WTC11 (cell line): ENCODE data around the gene MBNL1. TPM values are rescaled to one million over a fixed set of nuclear protein-coding genes. Genes with fewer than 3 reads are reported as not detected.

ENCODE experiments used
- ATAC-seq: fragments of 200-7000 bp; cut with Tn5 transposase; 2 replicates; pipeline ENCODE4 v1.10.0; 2021; ENCODE audit warnings: mild to moderate bottlenecking, moderate library complexity
- CTCF ChIA-PET: fragments of 300-600 bp; sonication (Branson Sonifier 250); formaldehyde crosslinking; loops from one replicate; lab custom pipeline; 2021; ENCODE audit warnings: antibody characterized with exemption; lab: Charles Lee
- POLR2A ChIA-PET: fragments of 350-600 bp; sonication (Branson Sonifier 250); formaldehyde crosslinking; loops from one replicate; lab custom pipeline; 2021; ENCODE audit warnings: antibody characterized with exemption; lab: Charles Lee
- DNase-seq: peaks from one replicate; pipeline ENCODE4 v3.0.0; 2021; ENCODE audit warnings: low spot score
- H3K27ac Mint-ChIP-seq: 2 replicates; pipeline ENCODE4 v1.8.0; 2021; ENCODE audit warnings: mixed read lengths
- H3K27me3 Mint-ChIP-seq: 2 replicates; pipeline ENCODE4 v1.8.0; 2021; ENCODE audit warnings: low read depth, mild to moderate bottlenecking, moderate library complexity, mixed read lengths
- H3K36me3 Mint-ChIP-seq: 2 replicates; pipeline ENCODE4 v1.8.0; 2021; ENCODE audit warnings: mixed read lengths
- H3K4me1 Mint-ChIP-seq: 2 replicates; pipeline ENCODE4 v1.8.0; 2022; ENCODE audit warnings: mixed read lengths
- H3K4me3 Mint-ChIP-seq: 2 replicates; pipeline ENCODE4 v1.8.0; 2021; ENCODE audit warnings: mild to moderate bottlenecking, moderate library complexity, mixed read lengths
- H3K9me3 Mint-ChIP-seq: 2 replicates; pipeline ENCODE4 v1.8.0; 2021; ENCODE audit warnings: mixed read lengths
- ATF1 ChIP-seq: sonication (generic); formaldehyde crosslinking; IDR thresholded peaks from 2 replicates; pipeline ENCODE4 v1.8.1; 2023; ENCODE audit warnings: mild to moderate bottlenecking, moderate library complexity, missing genetic modification reagents
- ATF6 ChIP-seq: sonication (generic); formaldehyde crosslinking; IDR thresholded peaks from 2 replicates; pipeline ENCODE4 v1.8.1; 2023; ENCODE audit warnings: mild to moderate bottlenecking, missing genetic modification reagents
- CTCF ChIP-seq: fragments of 200-600 bp; IDR thresholded peaks from 2 replicates; pipeline ENCODE4 v1.8.0; 2022; ENCODE audit warnings: antibody characterized with exemption
- ESRRA ChIP-seq: sonication (generic); formaldehyde crosslinking; IDR thresholded peaks from 2 replicates; pipeline ENCODE4 v1.8.1; 2022; ENCODE audit warnings: mild to moderate bottlenecking, missing genetic modification reagents, borderline replicate concordance
- FOXJ3 ChIP-seq: sonication (generic); formaldehyde crosslinking; IDR thresholded peaks from 2 replicates; pipeline ENCODE4 v1.9.0; 2021; ENCODE audit warnings: missing genetic modification reagents, mild to moderate bottlenecking, borderline replicate concordance
- GRHL2 ChIP-seq: fragments of 250-450 bp; sonication (Bioruptor Pico); IDR thresholded peaks from 2 replicates; pipeline ENCODE4 v1.8.0; 2022; ENCODE audit warnings: mild to moderate bottlenecking, moderate library complexity; ENCODE audit not compliant: insufficient replicate concordance, severe bottlenecking
- HMGA2 ChIP-seq: fragments of 250-450 bp; sonication (Bioruptor Pico); IDR thresholded peaks from 2 replicates; pipeline ENCODE4 v1.4.0; 2021; ENCODE audit warnings: mild to moderate bottlenecking, moderate library complexity
- PRDM15 ChIP-seq: sonication (generic); formaldehyde crosslinking; IDR thresholded peaks from 2 replicates; pipeline ENCODE4 v1.8.0; 2022; ENCODE audit warnings: missing genetic modification reagents
- PREB ChIP-seq: sonication (generic); formaldehyde crosslinking; IDR thresholded peaks from 2 replicates; pipeline ENCODE4 v1.8.1; 2022; ENCODE audit warnings: mild to moderate bottlenecking, missing genetic modification reagents, moderate library complexity, borderline replicate concordance
- PRRX2 ChIP-seq: fragments of 250-450 bp; sonication (Bioruptor Pico); IDR thresholded peaks from 2 replicates; pipeline ENCODE4 v1.8.0; 2021; ENCODE audit warnings: mild to moderate bottlenecking
- SMAD4 ChIP-seq: sonication (generic); formaldehyde crosslinking; IDR thresholded peaks from 2 replicates; pipeline ENCODE4 v1.8.0; 2022; ENCODE audit warnings: mild to moderate bottlenecking, missing genetic modification reagents
- ZBTB43 ChIP-seq: sonication (generic); formaldehyde crosslinking; IDR thresholded peaks from 2 replicates; pipeline ENCODE4 v1.8.1; 2023; ENCODE audit warnings: mild to moderate bottlenecking, missing genetic modification reagents
- ZNF232 ChIP-seq: sonication (generic); formaldehyde crosslinking; IDR thresholded peaks from 2 replicates; pipeline ENCODE4 v1.8.0; 2022; ENCODE audit warnings: mild to moderate bottlenecking, missing genetic modification reagents
- ZNF281 ChIP-seq: sonication (generic); formaldehyde crosslinking; IDR thresholded peaks from 2 replicates; pipeline ENCODE4 v1.8.0; 2023; ENCODE audit warnings: mild to moderate bottlenecking, missing genetic modification reagents
- ZNF317 ChIP-seq: sonication (generic); formaldehyde crosslinking; IDR thresholded peaks from 2 replicates; pipeline ENCODE4 v1.8.1; 2023; ENCODE audit warnings: low read depth, mild to moderate bottlenecking, moderate library complexity, missing genetic modification reagents, borderline replicate concordance
- ZNF396 ChIP-seq: fragments of 250-450 bp; sonication (Bioruptor Pico); IDR thresholded peaks from 2 replicates; pipeline ENCODE4 v1.8.0; 2021; ENCODE audit warnings: mild to moderate bottlenecking, moderate library complexity, borderline replicate concordance
- ZNF425 ChIP-seq: fragments of 250-450 bp; sonication (Bioruptor Pico); conservative IDR thresholded peaks from 2 replicates; pipeline ENCODE4 v1.9.0; 2021; ENCODE audit warnings: mild to moderate bottlenecking
- total RNA-seq: library from RNA; stranded (reverse); gene quantifications from 3 replicates; pipeline ENCODE4 v1.2.3, GENCODE V29; 2021

Gene MBNL1
- total RNA-seq, 1 experiment from 2014 or later: 20.4 TPM

GRCh38 chr3:152447511-152447910 lies 178.8 kb downstream of the MBNL1 start (continued):
- TF ChIP-seq PRDM15: no peak

GRCh38 chr3:152448091-152448490 lies 179.4 kb downstream of the MBNL1 start:
- no peak for DNase-seq
- ChIA-PET POLR2A (no interaction called here), CTCF (interaction anchor here (1.0 kb wide), 2 partner anchors 24 to 264 kb away, joined by 3 read pairs; no protein-coding TSS in a partner anchor)
- Mint-ChIP-seq H3K36me3 (peaks cover 4% of the 10 kb centered on the region), H3K4me3 (no peak overlapping the region), H3K4me1 (peaks cover 13% of the 10 kb centered on the region), H3K9me3 (no peaks in the 10 kb centered on the region), H3K27me3 (no peaks in the 10 kb centered on the region), H3K27ac (no peak overlapping the region)
- ATAC-seq: no peak
- TF ChIP-seq ZNF396 (CRISPR knock-in tag) (no peak), ZNF425 (no peak), ZBTB43 (CRISPR knock-in tag) (no peak), ZNF232 (CRISPR knock-in tag) (no peak)

- Mint-ChIP-seq H3K27ac (peak overlapping the region; percentile 61), H3K4me3 (no peak overlapping the region)
- TF ChIP-seq ZNF317 (CRISPR knock-in tag): no peak
- TF ChIP-seq PRRX2 (CRISPR knock-in tag): no peak
- no peak for TF ChIP-seq ATF6 (CRISPR knock-in tag)
- TF ChIP-seq SMAD4 (CRISPR knock-in tag): no peak
- TF ChIP-seq CTCF: no peak
- TF ChIP-seq ATF1 (CRISPR knock-in tag): no peak
- TF ChIP-seq FOXJ3 (CRISPR knock-in tag): no peak
- TF ChIP-seq ESRRA: no peak
- no peak for TF ChIP-seq PREB (CRISPR knock-in tag)
- TF ChIP-seq ZNF281 (CRISPR knock-in tag): no peak
- TF ChIP-seq HMGA2 (CRISPR knock-in tag): no peak
- TF ChIP-seq GRHL2 (CRISPR knock-in tag): no peak
- TF ChIP-seq, all 79 proteins: peak for 0
- Mint-ChIP-seq H3K9me3 (no peaks in the 10 kb centered on the region), H3K36me3 (peaks cover 4% of the 10 kb centered on the region; the same call in 1 of the 2 replicates), H3K4me1 (peaks cover 6% of the 10 kb centered on the region), H3K27me3 (no peaks in the 10 kb centered on the region)
- ATAC-seq (peak; percentile 78), DNase-seq (no peak)
- POLR2A ChIA-PET: no interaction called here
- CTCF ChIA-PET: no interaction called here
Measured at GRCh38 chr3:152452318-152452717, 183.6 kb downstream of the MBNL1 start.
